HPDE6-E6E7 (cell line): ENCODE measurements around the gene EIF3K.
"Not testable (repeated sequence)": the region's sequence is repeated elsewhere in the genome, so short reads cannot be mapped to it uniquely, and the experiment has no call there.

ENCODE experiments used
- DNase-seq: peaks from one replicate; pipeline ENCODE4 v3.0.0; 2011; ENCODE audit warnings: missing footprints; ENCODE audit errors: extremely low spot score

The EIF3K gene

DNA sequence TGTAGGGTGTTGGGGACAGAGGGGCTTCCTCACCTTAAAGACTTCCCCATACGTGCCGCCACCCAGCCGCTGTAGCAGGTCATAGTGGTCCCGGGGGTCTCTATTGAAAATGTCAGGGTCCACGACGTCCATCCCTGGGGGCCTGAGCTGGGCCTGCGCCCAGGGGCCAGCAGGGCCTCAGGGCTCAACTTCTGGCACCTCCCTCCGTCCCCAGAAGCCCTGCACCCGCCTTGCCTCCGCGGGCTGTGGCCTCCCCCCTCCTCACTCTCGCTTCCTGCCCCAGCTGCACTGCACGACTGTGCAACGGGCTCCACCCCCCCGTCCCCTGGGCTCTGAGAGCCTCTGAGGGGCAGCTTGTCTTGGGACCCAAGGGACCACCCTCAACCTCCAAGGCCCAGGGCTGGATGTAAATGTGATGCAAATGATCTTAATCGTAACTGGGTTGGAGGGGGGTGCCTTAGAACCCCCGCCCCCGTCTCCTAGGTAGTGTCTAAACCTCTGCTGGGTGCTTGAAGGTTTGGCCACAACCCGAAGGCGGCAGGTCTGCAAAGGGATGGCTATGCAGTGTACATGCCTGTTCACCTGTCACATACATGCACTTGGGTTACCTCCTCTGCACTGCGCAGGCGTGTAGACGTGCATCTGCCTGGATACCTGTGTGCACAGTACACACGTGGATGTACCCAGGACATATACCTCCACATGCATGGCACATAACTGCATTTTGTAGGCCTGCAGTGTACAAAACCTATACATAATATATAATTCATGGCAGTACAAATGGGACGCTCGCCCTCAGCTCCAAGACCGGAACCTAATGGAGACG lies 1.0 kb upstream of the EIF3K start, which contains the start of gene MAP4K1:
Gene MAP4K1 (minus strand): TSS at position 190 of the 826 bp plus-strand sequence. CDS start 58 bp downstream, at position 132.
- DNase-seq, result no peak

- no peak for DNase-seq
These were observed 580 bp downstream of the EIF3K start for GRCh38 chr19:38619361-38620174.

DNA sequence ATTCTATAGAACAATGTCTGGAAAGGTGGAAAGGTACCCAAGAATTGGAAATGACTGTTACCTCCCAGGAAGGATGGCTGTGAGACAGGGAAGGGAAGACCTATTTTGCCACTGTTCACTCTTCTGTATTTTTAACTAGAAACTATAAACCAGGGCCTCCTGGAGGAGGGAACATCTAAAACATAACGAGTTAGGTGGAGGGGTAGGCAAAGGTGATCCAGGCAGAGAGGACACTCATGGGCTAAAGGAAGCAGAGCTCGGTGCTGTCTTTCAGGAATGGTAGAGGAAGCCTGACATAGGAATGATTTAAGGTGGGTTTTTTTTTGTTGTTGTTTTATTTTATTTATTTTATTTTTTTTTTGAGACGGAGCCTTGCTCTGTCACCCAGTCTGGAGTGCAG lies 5.8 kb downstream of the EIF3K start:
- no peak for DNase-seq

- no peak for DNase-seq
These were observed 7.4 kb downstream of the EIF3K start for GRCh38 chr19:38626401-38626800.

- DNase-seq, result no peak
These were observed 10.6 kb downstream of the EIF3K start for GRCh38 chr19:38629568-38629967.

GRCh38 chr19:38631301-38631700 lies 12.3 kb downstream of the EIF3K start:
- not testable (repeated sequence) for DNase-seq

DNA sequence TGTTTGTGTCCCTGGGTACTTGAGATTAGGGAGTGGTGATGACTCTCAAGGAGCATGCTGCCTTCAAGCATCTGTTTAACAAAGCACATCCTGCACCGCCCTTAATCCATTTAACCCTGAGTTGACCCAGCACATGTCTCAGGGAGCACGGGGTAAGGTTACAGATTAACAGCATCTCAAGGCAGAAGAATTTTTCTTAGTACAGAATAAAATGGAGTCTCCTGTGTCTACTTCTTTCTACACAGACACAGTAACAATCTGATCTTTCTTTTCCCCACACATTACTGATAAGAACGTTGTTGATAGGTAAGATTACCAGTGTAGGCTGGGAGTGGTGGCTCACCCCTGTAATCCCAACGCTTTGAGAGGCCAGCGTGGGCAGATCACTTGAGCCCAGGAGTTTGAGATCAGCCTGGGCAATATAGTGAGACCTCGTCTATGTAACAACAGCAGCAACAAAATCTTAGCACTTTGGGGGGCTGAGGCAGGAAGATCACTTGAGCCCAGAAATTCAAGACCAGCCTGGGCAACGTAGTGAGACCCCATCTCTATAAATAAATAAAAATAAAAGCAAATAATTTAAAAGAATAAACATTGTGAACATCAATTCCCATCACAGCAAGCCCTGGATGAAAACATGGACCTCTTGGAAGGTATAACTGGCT lies 13.0 kb downstream of the EIF3K start:
- not testable (repeated sequence) for DNase-seq

DNA sequence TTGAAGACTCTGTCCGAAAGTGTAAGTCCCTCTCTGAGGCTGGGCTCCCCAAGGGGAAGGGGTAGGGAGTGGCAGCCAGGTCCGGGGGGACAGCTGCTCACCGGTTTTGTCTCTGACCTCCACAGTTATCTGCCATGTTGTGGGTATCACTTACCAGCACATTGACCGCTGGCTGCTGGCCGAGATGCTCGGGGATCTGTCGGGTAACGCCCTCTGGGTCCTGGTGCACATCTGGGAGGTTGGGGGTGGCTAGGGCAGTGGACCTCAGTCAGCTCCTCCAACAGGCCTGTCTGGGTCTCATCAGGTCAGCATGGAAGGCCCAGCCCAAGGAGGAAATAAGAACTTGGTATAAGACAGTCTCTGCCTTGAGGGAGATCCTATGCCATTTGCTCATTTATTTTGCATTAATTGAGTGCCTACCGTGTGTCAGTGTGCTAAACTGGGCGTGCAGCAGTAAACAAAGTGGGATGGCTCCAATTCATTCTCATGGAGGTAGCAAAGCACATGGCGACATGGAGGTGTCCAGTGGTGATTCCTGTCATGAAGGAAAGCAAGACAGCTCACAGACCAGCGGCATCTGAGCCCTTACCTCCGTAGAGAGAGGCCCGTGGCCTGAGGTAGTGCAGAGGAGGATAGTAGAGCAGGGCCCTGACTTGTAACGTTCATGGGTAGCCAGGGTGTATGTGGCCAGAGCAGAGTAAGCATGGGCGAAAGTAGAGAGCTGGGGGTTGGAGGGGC lies 13.7 kb downstream of the EIF3K start:
- no peak for DNase-seq

- DNase-seq, result no peak
These were observed 15.9 kb downstream of the EIF3K start for GRCh38 chr19:38634757-38635482.

- DNase-seq, result no peak
These were observed 16.8 kb downstream of the EIF3K start for GRCh38 chr19:38635483-38636399.

GRCh38 chr19:38638461-38638860 lies 19.5 kb downstream of the EIF3K start:
- DNase-seq, result no peak

DNA sequence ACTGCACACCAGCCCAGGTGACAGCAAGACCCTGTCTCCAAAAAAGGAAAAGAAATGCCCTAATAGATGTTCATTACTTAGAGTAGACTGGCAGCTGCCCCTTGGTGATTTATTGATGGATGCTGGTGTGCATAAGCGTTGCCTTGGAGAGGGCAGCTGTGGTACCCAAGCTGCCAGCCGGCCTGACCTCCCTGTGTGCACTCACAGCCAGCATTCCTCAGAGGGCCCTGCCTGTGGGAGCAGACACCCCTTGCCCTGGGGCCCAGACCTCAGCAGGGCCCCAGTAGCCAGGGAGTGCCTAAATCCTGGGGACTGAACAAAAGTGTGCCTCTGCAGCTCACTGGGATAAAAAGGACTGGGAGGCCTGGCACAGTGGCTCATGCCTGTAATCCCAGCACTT lies 20.7 kb downstream of the EIF3K start:
- no peak for DNase-seq

DNA sequence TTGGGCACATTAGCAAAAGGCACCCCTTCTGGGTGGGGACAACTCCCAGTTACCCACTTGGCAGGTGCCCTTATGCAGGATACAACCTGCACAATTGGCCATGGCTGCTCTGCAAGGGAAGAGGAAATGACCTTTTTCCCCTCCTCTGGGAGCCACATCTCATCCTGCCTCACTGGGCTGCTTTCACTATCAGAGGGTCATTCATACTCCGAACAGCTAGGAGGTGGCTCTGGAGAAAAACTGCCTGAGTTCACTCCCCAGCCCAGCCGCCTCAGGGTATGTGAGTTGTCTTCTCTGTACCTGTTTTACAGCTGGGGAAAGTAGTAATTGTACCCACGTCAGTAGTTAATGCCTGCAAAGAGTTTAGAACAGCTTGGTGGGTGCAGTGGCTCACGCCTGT lies 21.4 kb downstream of the EIF3K start:
- DNase-seq, result no peak

DNA sequence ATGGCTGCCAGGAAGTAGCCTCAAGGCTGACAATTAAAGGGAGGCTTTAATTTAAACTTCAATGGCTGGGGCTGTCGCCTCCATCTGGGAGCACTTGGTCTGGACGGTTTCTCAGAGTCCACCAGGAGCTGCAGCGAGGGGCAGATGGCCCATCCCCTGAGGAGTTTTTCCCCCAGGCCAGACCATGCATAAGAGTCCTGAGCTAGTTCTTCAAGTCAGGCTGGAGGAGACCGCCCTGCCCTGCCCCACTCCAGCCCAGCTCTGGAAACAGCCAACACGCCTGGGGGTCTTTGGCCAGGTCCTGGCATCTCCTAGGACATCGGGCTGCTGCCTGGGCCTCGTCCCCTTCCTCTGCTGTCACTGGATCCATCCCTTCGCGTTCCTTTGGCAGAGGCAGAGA lies 23.2 kb downstream of the EIF3K start:
- DNase-seq, result no peak

GRCh38 chr19:38644719-38645118 lies 25.7 kb downstream of the EIF3K start:
- DNase-seq, result no peak

DNA sequence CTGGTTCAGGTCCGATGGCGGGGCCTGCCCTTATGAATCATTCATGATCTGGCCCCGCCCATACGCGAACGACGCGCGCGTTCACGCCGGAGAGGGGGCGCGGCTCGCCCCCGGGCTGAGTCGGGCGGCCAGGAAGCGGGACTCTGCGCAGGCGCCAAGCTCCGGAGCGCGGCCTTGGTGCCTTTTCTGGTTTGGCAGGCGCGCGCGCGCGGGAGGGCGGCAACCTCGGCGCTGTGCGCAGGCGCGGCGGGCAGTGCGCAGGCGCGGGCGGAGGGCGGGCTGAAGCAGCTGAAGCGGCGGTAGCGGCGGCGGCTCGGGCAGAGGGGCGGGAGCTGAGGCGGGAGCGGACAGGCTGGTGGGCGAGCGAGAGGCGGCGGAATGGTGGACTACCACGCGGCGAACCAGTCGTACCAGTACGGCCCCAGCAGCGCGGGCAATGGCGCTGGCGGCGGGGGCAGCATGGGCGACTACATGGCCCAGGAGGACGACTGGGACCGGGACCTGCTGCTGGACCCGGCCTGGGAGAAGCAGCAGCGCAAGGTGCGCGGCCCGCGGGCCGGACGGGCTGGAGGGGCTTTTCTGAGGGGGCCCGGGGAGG lies 28.5 kb downstream of the EIF3K start, which contains the start of gene ACTN4:
Gene ACTN4 (plus strand): TSS at position 282 of the 598 bp plus-strand sequence. CDS start 97 bp downstream, at position 379.
- DNase-seq, result peak; percentile 79

- DNase-seq, result no peak
These were observed 29.2 kb downstream of the EIF3K start for GRCh38 chr19:38647966-38648768.

DNA sequence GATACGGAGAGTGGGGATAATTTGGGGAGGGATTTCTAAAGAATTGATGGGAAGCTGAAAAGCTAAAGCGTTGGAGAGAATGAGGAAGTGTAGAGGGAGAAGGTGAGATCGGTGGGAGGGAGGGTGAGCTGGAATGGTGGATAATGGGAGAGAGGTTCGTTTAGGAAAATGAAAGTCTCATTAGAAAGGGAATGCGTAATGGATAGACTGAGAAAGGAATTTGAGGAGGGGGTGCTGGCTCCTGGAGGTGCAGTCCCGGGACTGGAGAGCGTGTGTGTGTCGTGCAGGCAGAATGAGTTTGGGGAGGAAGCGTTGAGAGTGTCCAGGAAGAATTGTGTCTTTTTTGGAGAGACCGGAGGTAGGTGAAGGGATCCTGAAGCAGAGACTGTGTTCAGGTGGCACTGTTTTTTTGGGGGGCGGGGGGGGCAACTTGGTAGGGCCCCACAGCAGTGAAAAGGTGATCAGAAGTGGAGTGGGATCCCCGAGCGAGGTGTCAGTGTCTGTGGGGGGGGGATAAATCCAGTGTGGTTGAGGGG lies 29.8 kb downstream of the EIF3K start:
- DNase-seq, result no peak
